Stimulated activated CD8-positive, alpha-beta memory T cell treated with anti-CD3 and anti-CD28 coated beads, Interleukin-12 subunit alpha, Interleukin-12 subunit beta, amount 100 ng/mL, for 1 hour (primary cell): ENCODE results near the gene ACSS2.
A peak's percentile ranks its signal among the peaks of the same experiment; 100 is the strongest.

ENCODE experiments used
- DNase-seq: peaks from one replicate; pipeline ENCODE4 v3.0.0-alpha.2; 2020; ENCODE audit warnings: low read depth

ACSS2 gene

GRCh38 chr20:34947336-34947735 is 70.9 kb downstream of the ACSS2 start:
- no peak for DNase-seq

- no peak for DNase-seq
Measured at GRCh38 chr20:34948030-34948429, 71.6 kb downstream of the ACSS2 start.

- no peak for DNase-seq
Measured at GRCh38 chr20:34949120-34949519, 72.7 kb downstream of the ACSS2 start.

GRCh38 chr20:34951252-34951651 is 74.8 kb downstream of the ACSS2 start:
- no peak for DNase-seq

- DNase-seq, result no peak
Measured at GRCh38 chr20:34951652-34952051, 75.2 kb downstream of the ACSS2 start.

GRCh38 chr20:34952671-34953070 is 76.3 kb downstream of the ACSS2 start:
- no peak for DNase-seq

- DNase-seq, result no peak
Measured at GRCh38 chr20:34953960-34954359, 77.5 kb downstream of the ACSS2 start.

GRCh38 chr20:34954904-34955230 is 78.5 kb downstream of the ACSS2 start:
- no peak for DNase-seq

- DNase-seq, result peak; percentile 96
Measured at GRCh38 chr20:34955231-34956040, 79.0 kb downstream of the ACSS2 start, which contains the start of the genes GSS and MYH7B. GSS (minus strand) TSS chr20:34955806; CDS start chr20:34951852, 3,954 bp downstream. MYH7B (plus strand) TSS chr20:34955868; CDS start chr20:34978006, 22,138 bp downstream.

- no peak for DNase-seq
Measured at GRCh38 chr20:34956041-34956458, 79.6 kb downstream of the ACSS2 start.

GRCh38 chr20:34956751-34957472 is 80.5 kb downstream of the ACSS2 start:
- no peak for DNase-seq

- no peak for DNase-seq
Measured at GRCh38 chr20:34964486-34964885, 88.1 kb downstream of the ACSS2 start.

- no peak for DNase-seq
Measured at GRCh38 chr20:34965051-34965450, 88.6 kb downstream of the ACSS2 start.

GRCh38 chr20:34967421-34967820 is 91.0 kb downstream of the ACSS2 start:
- DNase-seq, result no peak

GRCh38 chr20:34968042-34968775 is 91.8 kb downstream of the ACSS2 start:
- no peak for DNase-seq

- no peak for DNase-seq
Measured at GRCh38 chr20:34970193-34970840, 93.9 kb downstream of the ACSS2 start.

- no peak for DNase-seq
Measured at GRCh38 chr20:34970846-34971560, 94.6 kb downstream of the ACSS2 start.

GRCh38 chr20:34971561-34972235 is 95.3 kb downstream of the ACSS2 start:
- DNase-seq, result no peak

- DNase-seq, result no peak
Measured at GRCh38 chr20:34974246-34974645, 97.8 kb downstream of the ACSS2 start.

GRCh38 chr20:34976286-34976685 is 99.9 kb downstream of the ACSS2 start:
- no peak for DNase-seq
